Epidermal melanocyte (primary cell): ENCODE results near the gene TTF1.

ENCODE experiments used
- DNase-seq: peaks from one replicate; pipeline ENCODE4 v3.0.0; 2011; ENCODE audit warnings: low spot score; ENCODE audit not compliant: insufficient read length

The TTF1 gene

GRCh38 chr9:132366481-132366880, 40.2 kb downstream of the TTF1 start:
- DNase-seq = no peak

- DNase-seq = no peak
Measured at GRCh38 chr9:132365986-132366385, 40.7 kb downstream of the TTF1 start.

GRCh38 chr9:132364068-132364467, 42.6 kb downstream of the TTF1 start:
- DNase-seq = no peak

GRCh38 chr9:132357764-132358163, 48.9 kb downstream of the TTF1 start:
- no peak for DNase-seq

- DNase-seq = no peak
Measured at GRCh38 chr9:132356324-132356924, 50.2 kb downstream of the TTF1 start.

- peak; percentile 97 for DNase-seq
Measured at GRCh38 chr9:132354637-132355355, 51.8 kb downstream of the TTF1 start, which contains the start of gene SETX. Gene SETX, minus strand, starts transcription at chr9:132354986. Its CDS starts 5,558 bp downstream, at chr9:132349428.

GRCh38 chr9:132351404-132352045, 55.1 kb downstream of the TTF1 start:
- no peak for DNase-seq

GRCh38 chr9:132350861-132351315, 55.8 kb downstream of the TTF1 start:
- no peak for DNase-seq

- no peak for DNase-seq
Measured at GRCh38 chr9:132348676-132349075, 58.0 kb downstream of the TTF1 start.

- DNase-seq = no peak
Measured at GRCh38 chr9:132346177-132346576, 60.5 kb downstream of the TTF1 start.

GRCh38 chr9:132341177-132341840, 65.3 kb downstream of the TTF1 start:
- peak; percentile 60 for DNase-seq

- no peak for DNase-seq
Measured at GRCh38 chr9:132334364-132334763, 72.3 kb downstream of the TTF1 start.

GRCh38 chr9:132333556-132333955, 73.1 kb downstream of the TTF1 start:
- DNase-seq = no peak

- no peak for DNase-seq
Measured at GRCh38 chr9:132328580-132328979, 78.1 kb downstream of the TTF1 start.

GRCh38 chr9:132327537-132327936, 79.1 kb downstream of the TTF1 start:
- no peak for DNase-seq
